ENCODE measurements around the gene ALX4.

GRCh38 chr11:44308923-44309477 lies 939 bp downstream of the ALX4 start:
- TF ChIP-seq EP300 (IDR thresholded peaks at IDR 0.05; ENCODE audit: low read depth) (no peak), CTCF (IDR thresholded peaks at IDR 0.05) (no peak), POLR2A (IDR thresholded peaks at IDR 0.05) (no peak)
